ENCODE results near the gene THAP11.

DNA sequence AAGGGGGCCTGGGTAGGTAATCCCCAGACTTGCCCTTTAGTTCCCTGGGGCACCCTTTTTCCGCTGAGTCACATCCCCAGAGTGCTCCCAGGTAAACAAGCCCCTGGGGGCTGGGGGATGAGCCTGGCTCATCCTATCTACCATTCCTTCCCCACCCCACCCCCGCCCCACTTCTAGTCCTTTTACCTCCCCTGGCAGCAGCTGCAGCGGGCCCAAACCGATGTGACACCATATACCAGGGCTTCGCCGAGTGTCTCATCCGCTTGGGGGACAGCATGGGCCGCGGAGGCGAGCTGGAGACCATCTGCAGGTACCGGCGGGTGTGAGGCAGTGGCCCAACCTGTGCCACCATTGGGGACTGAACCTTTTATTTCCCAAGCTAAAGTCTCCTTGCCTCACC, 43.4 kb downstream of the THAP11 start:
- TF ChIP-seq, protein P1, sequence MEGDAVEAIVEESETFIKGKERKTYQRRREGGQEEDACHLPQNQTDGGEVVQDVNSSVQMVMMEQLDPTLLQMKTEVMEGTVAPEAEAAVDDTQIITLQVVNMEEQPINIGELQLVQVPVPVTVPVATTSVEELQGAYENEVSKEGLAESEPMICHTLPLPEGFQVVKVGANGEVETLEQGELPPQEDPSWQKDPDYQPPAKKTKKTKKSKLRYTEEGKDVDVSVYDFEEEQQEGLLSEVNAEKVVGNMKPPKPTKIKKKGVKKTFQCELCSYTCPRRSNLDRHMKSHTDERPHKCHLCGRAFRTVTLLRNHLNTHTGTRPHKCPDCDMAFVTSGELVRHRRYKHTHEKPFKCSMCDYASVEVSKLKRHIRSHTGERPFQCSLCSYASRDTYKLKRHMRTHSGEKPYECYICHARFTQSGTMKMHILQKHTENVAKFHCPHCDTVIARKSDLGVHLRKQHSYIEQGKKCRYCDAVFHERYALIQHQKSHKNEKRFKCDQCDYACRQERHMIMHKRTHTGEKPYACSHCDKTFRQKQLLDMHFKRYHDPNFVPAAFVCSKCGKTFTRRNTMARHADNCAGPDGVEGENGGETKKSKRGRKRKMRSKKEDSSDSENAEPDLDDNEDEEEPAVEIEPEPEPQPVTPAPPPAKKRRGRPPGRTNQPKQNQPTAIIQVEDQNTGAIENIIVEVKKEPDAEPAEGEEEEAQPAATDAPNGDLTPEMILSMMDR (IDR thresholded peaks at IDR 0.05) = no peak
- no peak for TF ChIP-seq POLR2A (IDR thresholded peaks at IDR 0.05)
